ENCODE measurements around the gene MYO15A.

MYO15A gene, protein sequence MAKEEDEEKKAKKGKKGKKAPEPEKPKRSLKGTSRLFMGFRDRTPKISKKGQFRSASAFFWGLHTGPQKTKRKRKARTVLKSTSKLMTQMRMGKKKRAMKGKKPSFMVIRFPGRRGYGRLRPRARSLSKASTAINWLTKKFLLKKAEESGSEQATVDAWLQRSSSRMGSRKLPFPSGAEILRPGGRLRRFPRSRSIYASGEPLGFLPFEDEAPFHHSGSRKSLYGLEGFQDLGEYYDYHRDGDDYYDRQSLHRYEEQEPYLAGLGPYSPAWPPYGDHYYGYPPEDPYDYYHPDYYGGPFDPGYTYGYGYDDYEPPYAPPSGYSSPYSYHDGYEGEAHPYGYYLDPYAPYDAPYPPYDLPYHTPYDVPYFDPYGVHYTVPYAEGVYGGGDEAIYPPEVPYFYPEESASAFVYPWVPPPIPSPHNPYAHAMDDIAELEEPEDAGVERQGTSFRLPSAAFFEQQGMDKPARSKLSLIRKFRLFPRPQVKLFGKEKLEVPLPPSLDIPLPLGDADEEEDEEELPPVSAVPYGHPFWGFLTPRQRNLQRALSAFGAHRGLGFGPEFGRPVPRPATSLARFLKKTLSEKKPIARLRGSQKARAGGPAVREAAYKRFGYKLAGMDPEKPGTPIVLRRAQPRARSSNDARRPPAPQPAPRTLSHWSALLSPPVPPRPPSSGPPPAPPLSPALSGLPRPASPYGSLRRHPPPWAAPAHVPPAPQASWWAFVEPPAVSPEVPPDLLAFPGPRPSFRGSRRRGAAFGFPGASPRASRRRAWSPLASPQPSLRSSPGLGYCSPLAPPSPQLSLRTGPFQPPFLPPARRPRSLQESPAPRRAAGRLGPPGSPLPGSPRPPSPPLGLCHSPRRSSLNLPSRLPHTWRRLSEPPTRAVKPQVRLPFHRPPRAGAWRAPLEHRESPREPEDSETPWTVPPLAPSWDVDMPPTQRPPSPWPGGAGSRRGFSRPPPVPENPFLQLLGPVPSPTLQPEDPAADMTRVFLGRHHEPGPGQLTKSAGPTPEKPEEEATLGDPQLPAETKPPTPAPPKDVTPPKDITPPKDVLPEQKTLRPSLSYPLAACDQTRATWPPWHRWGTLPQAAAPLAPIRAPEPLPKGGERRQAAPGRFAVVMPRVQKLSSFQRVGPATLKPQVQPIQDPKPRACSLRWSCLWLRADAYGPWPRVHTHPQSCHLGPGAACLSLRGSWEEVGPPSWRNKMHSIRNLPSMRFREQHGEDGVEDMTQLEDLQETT (N-terminal part only)

DNA sequence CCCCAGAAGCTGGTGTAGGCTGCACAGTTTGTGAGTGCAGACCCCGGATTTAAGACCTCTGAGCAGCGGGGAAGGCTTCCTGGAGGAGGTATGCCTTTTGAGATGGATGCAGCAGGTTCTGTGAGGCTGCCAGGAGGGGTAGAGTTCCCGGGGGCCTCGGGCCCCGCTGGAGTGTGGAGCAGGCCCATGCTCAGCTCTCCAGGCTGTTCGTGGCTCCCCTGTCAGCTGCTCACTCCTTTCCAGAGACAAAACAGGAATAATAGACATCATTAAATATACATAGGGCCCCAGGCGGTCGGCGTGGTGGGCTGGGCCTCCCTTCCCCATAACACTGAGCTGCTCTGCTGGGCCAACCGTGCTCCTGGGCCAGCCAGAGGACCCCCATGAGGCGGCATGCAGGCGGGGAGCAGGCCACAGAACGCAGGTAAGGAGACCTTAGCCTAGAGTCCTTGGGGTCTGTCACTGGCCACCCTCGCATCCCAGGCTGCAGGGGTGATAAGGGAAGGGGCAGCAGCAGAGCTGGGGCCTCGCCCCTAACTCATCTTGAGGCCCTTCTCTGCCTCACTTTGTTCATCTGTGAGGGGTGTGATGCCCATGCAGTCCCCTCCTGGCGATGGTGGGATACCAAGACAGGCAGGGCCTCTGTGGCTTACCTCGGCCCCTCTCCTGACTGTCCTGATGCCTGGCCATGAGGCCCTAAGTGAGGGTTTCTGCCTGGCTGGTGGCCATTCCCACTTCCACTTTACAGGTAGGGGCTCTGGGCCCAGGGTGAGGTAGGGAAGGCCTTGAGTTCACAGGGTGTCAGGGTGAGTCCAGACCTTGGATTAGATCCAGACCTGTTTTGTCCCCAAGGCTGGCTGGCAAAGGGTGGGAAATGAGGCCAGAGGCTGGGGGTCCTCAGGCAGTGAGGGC, at the start of gene MYO15A:
TSS of gene MYO15A (plus strand) at position 356 of the 912 bp plus-strand sequence. CDS start 10,045 bp downstream, outside the sequence.
- no peak for DNase-seq

DNA sequence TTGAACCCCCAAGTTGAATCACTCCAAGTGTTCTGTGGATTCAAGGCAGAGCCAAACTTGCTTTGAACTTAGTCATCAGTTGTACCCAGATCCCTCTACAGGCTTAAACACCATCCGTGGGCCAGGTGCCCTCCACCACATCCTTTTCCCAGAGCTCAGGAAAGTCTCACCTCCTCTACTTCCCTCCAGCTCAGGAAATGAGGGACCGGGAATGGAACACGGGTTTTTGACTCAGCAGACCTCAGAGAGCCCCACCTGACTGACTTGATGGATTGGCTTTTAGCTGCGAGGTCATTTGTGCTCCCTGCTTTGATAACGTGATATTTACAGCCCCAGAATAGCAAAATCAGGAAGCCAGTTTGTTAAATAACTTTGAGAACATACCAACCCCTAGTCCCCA, 49.3 kb upstream of the MYO15A start:
- no peak for DNase-seq

DNA sequence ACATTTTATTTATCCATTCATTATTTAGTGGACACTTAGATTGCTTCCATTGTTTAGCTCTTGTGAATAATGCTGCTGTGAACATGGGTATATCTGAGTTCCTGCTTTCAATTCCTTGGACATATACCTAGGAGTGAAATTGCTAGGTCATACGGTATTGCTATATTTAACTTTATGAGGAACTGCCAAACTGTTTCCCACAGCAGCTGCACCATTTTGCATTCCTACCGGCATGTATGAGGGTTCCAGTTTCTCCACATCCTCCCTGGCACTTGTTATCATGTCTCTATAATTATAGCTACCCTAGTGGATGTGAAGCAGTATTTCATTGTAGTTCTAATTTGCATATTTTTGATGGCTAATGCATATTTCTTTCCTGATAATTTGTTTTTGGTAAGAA, 44.5 kb upstream of the MYO15A start:
- no peak for DNase-seq

DNA sequence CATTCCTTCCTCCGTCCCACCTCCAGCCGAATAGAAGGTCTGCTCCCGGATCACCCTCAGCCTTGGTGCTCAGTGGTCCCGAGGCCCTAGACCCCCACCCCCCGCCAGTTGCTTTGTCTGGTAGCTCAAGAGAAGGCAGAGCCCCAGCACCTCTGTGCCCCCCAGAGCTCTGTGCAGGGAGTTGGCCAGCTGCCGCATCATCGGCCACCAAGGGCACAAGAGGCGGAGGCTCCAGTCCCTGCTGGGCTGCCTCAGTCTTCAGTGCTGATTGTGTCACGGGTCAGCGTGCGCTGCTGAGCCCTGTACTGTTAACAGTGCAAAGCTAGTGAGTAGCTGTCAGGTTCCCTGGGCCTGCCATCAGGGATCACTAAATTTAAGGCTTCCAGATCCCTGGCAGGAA, 43.0 kb upstream of the MYO15A start:
- DNase-seq, result no peak

DNA sequence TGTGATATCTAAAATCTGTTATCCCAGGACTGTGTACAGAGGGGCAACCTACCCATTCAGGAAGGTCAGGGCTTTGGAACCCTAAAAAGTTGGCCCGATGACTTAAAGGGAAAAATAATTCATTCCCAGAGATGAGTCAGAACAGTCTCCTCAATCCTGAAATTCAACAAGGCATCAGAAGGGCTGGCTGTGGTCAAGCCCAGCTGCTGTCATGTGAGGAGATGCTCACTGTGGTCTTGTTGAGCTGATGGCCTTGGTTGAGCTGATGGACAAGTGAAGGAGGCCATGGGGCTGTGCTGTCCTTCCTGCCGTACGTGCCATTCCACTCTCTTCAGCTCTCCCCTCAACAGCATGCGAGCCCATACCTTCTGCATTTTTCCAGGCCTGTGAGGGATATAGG, 41.7 kb upstream of the MYO15A start:
- no peak for DNase-seq

DNA sequence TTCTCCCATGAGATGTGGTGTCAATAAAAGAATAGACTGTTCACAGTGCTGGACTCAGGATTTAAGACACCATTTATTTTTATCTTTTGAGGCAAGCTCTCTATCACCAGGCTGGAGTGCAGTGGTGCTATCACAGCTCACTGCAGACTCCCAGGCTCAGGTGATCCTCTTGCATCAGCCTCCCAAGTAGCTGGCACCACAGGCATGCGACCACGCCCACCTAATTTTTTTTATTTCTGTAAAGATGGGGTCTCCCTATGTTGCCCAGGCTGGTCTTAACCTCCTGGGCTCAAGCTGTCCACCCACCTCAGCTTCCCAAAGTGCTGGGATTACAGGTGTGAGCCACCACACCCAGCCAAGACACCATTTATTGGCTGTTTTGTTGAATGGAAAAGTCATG, 39.5 kb upstream of the MYO15A start:
- no peak for DNase-seq

DNA sequence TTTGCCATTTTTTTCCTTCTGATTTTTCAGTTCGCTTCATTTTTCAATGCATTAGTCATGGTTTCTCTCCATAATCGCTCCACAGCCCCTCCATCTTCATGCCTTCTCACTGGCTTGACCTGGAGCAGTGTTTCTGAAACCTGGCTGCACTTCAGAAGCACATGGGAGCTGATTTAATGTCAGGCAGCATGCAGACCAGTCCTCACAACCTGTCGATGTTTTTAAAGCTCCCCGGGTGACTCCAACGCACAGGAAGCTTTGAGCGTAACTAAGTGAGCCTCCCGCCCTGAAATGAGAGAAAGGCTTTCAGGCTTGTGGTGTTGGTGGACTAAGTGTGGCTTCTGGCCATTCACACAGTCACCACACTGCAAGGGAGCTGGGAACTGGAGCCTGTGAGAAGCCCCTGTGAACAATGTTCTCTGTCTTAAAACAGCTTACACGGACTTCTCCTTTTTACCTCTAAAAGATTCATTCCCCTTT, 37.7 kb upstream of the MYO15A start:
- DNase-seq, result no peak

DNA sequence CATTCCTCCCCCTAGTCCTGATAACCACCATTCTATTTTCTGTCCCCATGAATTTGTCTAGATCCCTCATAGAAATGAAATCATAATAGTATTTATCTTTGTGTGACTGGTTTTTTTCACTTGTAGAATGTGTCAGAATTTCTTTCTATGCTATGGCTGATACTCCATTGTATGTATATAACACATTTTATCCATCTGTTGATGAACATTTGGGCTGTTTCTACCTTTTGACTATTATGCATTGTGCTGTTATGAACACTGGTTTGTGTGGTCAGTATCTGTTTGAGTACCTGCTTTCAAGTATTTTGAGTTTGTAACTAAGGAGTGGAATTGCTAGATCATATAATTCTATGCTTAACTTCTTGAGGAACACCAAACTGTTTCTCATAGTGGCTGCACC, 36.8 kb upstream of the MYO15A start:
- no peak for DNase-seq

DNA sequence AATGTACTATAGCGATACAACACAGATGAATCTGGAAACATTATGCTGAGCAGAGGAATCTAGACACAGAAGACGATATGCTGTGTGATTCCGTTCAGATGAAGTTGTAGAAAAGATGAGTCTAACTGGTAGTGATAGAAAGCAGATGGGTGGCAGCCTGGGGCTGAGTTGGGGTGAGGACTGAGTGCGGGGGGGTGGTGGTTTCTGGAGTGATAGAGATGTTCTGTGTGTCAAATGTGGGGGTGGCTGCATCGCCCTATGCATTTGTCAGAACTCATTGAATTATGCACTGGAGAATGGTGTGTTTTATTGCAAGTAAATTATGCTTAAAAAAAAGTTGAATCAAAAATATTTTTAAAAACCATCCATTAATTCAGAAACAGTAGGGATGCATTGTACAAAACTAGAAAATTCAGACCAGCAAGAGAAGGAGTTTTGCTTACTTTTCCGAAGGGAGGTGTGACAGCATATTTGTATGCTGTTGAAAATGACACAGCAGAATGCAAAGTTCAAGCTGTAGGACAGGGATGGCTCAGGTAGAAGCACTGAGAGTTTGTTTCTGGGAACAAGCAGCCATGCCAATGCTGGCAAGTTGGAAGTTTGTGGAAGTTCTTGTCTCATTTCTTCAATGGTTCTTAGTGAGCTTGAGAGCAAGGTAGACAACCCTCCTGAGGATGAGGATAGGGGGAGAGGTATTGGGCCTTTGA, 33.8 kb upstream of the MYO15A start:
- DNase-seq, result no peak

DNA sequence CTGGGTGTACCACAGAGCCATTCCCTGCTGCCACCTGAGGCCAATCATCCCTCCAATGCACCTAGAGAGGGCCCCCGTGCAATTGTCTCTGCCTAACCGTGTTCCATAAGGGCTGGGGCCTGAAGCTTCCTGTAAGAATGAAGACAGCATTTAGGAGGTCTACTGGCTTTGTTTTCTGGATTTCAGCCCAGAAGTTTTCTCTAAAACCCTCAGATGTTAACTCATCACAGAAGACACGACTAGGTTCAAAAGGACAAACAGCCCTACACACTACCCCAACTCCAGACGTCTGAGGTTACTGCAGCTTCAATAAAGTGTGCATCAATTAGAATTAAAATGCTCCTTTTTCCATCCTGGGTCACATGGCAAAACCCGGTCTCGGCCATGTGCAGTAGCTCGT, 31.6 kb upstream of the MYO15A start:
- no peak for DNase-seq

DNA sequence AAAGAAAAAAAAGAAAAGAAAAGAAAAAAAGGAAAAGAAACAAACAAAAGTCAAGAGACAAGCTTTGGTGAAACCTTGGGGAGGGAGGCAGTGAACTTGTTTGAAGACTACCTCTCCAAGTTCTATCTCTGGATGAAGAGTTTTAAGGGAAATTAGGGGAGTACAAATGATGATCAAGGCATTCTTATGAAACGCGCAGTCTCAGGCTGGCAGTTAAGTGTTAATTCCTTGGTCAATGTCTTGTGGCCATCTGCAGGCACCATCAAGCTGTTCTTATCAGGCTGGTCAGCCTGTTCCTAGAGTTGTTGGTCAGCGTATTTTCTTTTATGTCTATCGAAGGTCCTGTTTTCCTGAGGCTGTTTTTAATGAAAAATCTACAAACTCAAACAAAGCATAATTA, 29.0 kb upstream of the MYO15A start:
- no peak for DNase-seq

DNA sequence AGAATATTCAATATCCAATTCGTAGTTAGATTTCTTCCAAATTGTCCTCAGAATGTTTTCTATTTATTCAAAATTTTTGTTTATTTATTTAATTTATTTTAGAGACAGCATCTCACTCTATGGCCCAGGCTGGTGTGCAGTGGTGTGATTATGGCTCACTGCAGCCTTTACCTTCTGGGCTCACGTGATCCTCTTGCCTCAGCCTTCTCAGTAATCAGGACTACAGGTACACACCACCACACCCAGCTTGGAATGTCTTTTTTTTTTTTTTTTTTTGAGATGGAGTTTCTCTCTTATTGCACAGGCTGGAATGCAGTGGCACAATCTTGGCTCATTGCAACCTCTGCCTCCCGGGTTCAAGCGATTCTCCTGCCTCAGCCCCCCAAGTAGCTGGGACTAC, 24.3 kb upstream of the MYO15A start:
- no peak for DNase-seq

DNA sequence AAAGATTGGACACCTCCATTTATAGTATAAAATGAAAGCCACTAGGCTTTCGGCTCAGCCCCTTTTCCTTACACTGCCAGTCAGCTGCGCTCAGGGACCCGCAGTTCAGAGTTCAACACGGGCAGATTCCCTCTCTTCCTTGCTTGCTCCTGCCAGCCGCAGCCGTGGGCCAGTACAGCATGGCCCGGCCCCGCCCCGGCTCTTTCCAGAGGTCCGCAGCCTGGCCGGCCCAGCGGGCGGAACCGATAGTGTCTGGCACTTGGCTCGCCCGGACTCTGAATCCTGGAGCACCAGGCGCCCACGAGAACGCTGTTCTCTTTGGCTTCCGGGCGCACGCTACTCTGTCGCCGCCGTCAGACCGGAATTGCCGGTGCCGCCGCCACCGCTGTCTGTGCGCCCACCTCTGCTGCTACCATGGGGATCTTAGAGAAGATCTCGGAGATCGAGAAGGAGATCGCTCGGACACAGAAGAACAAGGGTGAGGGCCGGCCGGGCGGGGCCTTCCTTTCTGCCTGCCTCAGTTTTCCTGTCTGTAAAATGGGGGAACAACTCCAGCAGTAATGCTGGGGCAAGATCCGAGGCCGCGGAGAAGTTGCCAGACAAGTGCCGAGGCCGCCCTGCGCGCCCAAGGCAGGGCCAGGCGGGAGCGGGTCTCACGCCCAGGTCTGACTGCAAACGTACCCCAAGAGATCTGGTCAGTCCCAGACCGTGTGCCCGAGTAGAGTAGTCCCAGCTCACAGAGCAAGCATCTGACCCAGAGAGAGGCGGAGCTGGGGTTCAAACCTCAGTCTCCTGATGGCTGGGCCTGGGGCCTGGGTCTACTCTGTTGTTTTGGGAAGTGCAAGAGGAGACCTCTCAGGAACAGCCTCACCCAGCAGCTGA, 20.7 kb upstream of the MYO15A start, which contains the start of gene DRG2:
TSS of gene DRG2 (plus strand) at position 339 of the 882 bp plus-strand sequence. CDS start at position 415, 76 bp downstream.
- DNase-seq, result peak; percentile 45

DNA sequence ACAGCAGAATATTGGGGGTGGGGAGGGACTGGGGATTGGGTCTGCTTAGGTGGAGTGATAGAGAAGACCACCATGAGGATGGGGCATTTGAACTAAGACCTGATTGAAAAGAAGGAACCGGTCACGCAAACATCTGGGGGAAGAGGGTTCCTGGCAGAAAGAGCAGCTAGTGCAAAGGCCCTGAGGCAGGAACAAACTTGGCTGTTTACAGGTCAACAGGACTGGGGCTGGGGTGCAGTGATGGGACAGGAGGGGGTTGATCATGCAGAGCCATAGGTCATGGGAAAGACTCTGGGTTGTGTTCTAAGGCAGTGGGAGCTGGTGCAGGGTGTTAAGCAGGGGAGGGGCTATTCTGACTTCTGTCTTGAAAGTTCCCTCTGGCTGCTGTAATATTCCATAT, 18.9 kb upstream of the MYO15A start:
- DNase-seq, result no peak

DNA sequence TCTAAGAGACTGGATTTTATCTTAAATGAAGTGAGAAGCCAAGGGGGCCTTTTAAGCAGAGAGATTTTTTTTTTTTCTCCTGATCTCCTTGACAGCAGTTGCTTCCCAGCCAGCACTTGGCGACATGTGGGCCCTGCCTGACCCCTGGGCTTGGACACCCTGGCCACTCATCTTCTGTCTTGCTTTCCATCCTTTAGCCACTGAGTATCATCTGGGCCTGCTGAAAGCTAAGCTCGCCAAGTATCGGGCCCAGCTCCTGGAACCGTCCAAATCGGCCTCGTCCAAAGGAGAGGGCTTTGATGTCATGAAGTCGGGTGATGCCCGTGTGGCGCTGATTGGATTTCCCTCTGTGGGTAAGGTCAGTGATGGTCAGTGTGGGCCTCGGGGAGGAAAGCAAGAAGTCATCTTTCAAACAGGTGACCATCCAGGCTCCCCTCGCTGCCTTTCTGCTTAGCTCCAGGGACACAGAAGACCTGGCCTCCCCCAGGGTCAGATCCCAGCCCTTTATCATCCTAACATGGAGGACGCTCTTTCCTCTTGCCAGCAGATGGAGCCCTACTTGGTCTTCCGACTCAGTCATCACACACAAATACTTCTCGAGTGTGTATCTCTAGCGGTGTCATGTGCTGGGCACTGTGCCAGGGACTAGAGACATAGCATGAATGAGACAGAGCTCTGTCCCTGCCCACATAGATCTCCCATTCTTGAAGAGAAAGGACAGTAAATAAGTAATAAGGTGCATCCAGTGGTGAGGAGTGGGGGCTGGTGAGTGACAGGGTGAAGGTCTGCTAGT, 14.7 kb upstream of the MYO15A start:
- DNase-seq, result no peak

DNA sequence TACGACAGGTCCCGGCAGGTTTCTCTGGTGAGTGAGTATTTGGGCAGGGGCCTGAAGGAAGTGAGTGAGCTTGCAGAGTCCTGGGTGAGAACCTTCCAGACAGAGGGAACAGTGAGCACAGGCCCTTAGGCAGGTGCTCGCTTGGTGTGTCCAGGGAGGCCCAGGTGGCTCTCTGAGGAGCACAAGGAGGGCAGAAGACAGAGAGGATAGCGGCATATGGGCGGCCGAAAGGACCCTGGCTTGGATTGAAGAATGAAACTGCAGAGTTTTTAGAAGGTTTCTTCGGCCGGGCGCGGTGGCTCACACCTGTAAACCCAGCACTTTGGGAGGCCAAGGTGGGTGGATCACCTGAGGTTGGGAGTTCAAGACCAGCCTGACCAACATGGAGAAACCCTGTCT, 14.1 kb upstream of the MYO15A start:
- DNase-seq, result no peak

DNA sequence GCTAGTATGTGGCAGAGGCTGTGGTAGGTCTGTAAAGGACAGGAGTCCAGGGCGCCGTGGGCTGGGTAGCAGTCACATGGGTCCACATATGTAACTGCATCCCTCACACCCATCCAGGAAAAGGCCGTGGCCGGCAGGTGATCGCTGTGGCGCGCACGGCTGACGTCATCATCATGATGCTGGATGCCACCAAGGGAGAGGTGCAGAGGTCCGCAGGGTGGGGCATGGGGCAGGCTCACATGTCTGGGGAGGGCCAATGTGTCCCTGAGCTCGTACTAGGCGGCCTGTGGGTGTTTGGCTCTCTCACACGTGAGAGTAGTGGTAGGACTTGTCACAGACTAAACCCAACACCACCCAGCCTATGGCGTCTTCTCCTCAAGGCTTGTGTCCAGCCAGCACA, 9.0 kb upstream of the MYO15A start:
- no peak for DNase-seq

DNA sequence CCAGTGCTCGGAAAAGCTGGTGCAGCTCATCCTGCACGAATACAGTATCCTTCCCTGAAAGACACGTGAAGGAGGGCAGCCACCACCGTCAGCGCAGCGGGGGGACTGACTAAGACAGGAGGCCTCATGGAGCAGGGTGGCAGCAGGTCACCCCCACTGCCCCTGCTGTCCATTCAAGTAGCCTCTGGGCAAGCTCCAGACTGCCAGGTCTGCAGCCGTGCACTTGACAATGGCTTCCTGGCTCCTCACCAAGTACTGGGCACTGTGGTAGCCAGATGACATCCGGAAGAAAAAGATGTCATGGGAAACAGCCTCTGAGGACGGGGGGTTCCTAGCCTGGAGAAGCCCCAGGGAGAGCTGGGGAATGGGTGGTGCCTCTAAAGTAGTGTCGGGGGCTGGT, 7.9 kb upstream of the MYO15A start:
- no peak for DNase-seq

DNA sequence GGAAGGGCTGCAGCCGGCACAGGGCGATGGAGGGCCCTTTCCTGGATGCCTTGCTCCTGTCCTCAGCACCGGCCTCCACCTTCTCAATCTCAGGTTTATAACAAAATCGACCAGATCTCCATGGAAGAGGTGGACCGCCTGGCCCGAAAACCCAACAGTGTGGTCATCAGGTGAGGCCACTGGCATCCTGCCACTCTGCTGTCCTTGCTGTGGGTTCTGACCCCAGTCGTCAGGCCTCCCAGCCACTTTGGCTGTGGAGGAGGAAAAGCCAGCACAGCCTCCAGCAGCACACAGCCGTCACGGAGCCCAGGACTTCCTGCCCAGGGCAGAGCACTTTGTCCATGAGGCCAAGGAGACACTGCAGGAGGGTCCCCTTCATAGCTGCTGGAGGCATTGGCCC, 6.7 kb upstream of the MYO15A start:
- DNase-seq, result no peak
